ENCODE data around the gene XPC.

DNA sequence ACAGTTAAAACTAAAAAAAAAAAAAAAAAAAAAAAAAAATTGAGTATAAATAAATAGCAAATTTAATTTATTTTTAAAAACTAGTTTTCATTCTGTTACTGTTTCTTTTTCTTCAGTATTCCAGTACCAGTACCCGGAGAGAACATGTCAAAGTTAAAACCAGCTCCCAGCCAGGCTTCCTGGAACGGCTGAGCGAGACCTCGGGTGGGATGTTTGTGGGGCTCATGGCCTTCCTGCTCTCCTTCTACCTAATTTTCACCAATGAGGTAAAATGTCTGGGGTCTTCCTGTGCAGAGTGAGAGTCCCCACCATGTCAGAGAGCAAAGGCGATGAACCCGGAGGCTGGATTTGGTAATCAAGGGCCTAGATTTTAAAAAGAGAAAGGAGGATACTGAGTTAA lies 49.1 kb downstream of the XPC start:
- TF ChIP-seq EGR1 (IDR thresholded peaks at IDR 0.05) (no peak), TCF12 (IDR thresholded peaks at IDR 0.05; ENCODE audit: low read depth) (no peak)

All from Ishikawa (cell line).